Measurements from ENCODE around the gene POC1B.

POC1B gene

GRCh38 chr12:89525824-89526770 is at the start of gene POC1B:
Gene POC1B, minus strand, starts transcription at chr12:89526047. Its CDS starts 152 bp downstream, at chr12:89525895.
- peak; percentile 70 for DNase-seq

GRCh38 chr12:89575374-89575773 is 49.5 kb upstream of the POC1B start:
- no peak for DNase-seq

GRCh38 chr12:89574736-89575208 is 48.9 kb upstream of the POC1B start:
- no peak for DNase-seq

- no peak for DNase-seq
Observed at GRCh38 chr12:89573051-89573810, 47.4 kb upstream of the POC1B start.

GRCh38 chr12:89571491-89572195 is 45.8 kb upstream of the POC1B start:
- no peak for DNase-seq

- DNase-seq: no peak
Observed at GRCh38 chr12:89568484-89568883, 42.6 kb upstream of the POC1B start.

- DNase-seq: no peak
Observed at GRCh38 chr12:89567691-89568239, 41.9 kb upstream of the POC1B start.

- DNase-seq: no peak
Observed at GRCh38 chr12:89566615-89567014, 40.8 kb upstream of the POC1B start.

GRCh38 chr12:89565002-89565401 is 39.2 kb upstream of the POC1B start:
- no peak for DNase-seq

- DNase-seq: no peak
Observed at GRCh38 chr12:89559753-89560152, 33.9 kb upstream of the POC1B start.

GRCh38 chr12:89556976-89557375 is 31.1 kb upstream of the POC1B start:
- DNase-seq: no peak

- no peak for DNase-seq
Observed at GRCh38 chr12:89552376-89552775, 26.5 kb upstream of the POC1B start.

- no peak for DNase-seq
Observed at GRCh38 chr12:89551747-89552146, 25.9 kb upstream of the POC1B start.

- no peak for DNase-seq
Observed at GRCh38 chr12:89547101-89547500, 21.3 kb upstream of the POC1B start.

GRCh38 chr12:89546151-89546550 is 20.3 kb upstream of the POC1B start:
- DNase-seq: no peak

- no peak for DNase-seq
Observed at GRCh38 chr12:89544681-89545184, 18.9 kb upstream of the POC1B start.

- DNase-seq: no peak
Observed at GRCh38 chr12:89544022-89544421, 18.2 kb upstream of the POC1B start.

GRCh38 chr12:89542912-89543592 is 17.2 kb upstream of the POC1B start:
- no peak for DNase-seq

- DNase-seq: no peak
Observed at GRCh38 chr12:89542236-89542635, 16.4 kb upstream of the POC1B start.

GRCh38 chr12:89540586-89540985 is 14.7 kb upstream of the POC1B start:
- DNase-seq: no peak

- DNase-seq: no peak
Observed at GRCh38 chr12:89539426-89540223, 13.8 kb upstream of the POC1B start.

Measured in NCI-H1417 treated with DMSO at 0.1 percent for 48 hours (cell line).